GM19372 (cell line): ENCODE measurements around the gene TKTL1.

Experiments used
- ATAC-seq: cut with Tn5 transposase; IDR thresholded peaks from one replicate; pipeline ENCODE4 v1.9.1; 2021; ENCODE audit warnings: mild to moderate bottlenecking, low read depth, moderate library complexity; ENCODE audit not compliant: unreplicated experiment

The TKTL1 gene

GRCh38 chrX:154373340-154374306 is 78.0 kb downstream of the TKTL1 start:
- no peak for ATAC-seq

- no peak for ATAC-seq
Measured at GRCh38 chrX:154374313-154375155, 78.9 kb downstream of the TKTL1 start, which contains the start of gene FLNA. Gene FLNA, minus strand, starts transcription at chrX:154374634. Its CDS starts 3,389 bp downstream, at chrX:154371245.

GRCh38 chrX:154375156-154375504 is 79.5 kb downstream of the TKTL1 start:
- no peak for ATAC-seq

- ATAC-seq: no peak
Measured at GRCh38 chrX:154376774-154377173, 81.2 kb downstream of the TKTL1 start.

DNA sequence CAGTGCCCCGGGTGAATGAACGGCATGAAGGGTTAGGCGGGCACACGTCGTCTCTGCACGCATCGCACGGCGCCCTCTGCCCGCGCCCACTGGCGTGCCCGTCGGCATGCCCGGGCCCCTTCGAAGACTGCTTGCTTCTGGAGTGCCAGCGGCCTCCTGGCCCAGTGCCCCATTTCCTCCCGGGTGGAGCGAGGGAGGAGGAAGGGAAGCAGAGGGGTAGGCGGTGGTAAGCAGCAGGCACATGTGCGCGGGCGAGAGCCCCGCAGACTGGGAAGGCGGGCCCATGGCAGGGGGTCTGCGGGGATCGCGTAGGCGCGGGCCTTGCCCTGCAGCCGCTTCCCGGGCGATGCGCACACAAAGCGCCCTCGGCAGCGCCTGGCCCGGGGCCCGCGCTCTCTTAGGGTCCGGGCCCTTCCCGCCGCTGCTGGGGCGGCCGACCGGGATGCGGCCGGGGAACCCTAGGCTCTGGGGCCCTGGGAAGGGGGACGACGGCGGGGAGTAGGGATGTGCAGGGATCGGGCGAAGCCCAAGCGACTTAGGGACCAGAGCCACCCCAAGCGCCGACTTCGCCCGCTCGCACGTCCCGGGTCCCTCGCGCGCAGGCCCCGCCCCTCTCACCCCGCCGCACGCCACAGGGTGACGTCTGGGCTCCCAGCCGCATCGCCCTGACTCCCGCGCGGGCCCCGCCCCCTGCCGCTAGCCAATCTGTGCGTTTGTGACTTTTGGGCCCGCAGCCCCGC is 82.6 kb downstream of the TKTL1 start:
- ATAC-seq: peak; percentile 3

GRCh38 chrX:154378799-154379568 is 83.4 kb downstream of the TKTL1 start, which contains the start of gene EMD:
Gene EMD, plus strand, starts transcription at chrX:154379295. Its CDS starts 190 bp downstream, at chrX:154379485.
- ATAC-seq: peak; percentile 81

DNA sequence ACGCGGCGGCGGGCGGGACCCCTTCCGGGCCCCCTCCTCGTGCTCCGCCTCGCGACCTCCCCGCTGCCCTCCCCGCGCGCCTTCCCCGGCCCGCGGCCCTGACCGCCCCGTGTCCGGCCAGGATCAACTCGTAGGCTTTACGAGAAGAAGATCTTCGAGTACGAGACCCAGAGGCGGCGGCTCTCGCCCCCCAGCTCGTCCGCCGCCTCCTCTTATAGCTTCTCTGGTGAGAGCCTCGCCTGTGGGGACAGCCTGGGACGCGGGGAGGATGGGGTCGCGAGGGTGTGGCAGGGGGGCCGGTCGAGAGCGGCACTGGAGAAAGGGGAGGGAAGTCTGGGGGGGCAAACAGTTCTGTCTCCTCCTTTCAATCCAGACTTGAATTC is 84.0 kb downstream of the TKTL1 start:
- ATAC-seq: no peak
